Stimulated activated CD4-positive, alpha-beta T cell treated with anti-CD3 and anti-CD28 coated beads, Interleukin-2, amount 100 ng/mL, for 24 hours (primary cell): ENCODE measurements around the gene OR2AP1.
"Not testable (repeated sequence)": the region's sequence is repeated elsewhere in the genome, so short reads cannot be mapped to it uniquely, and the experiment has no call there.

Source experiments
- DNase-seq, 2 donors: peaks; one replicate each; pipeline ENCODE4 v3.0.0-alpha.2; 2020

The OR2AP1 gene

GRCh38 chr12:55572168-55572567 lies at the start of gene OR2AP1:
Gene OR2AP1 (plus strand): TSS chr12:55572468. CDS start chr12:55574415, 1,947 bp downstream.
- DNase-seq = no peak

GRCh38 chr12:55548235-55548634 lies 24.0 kb upstream of the OR2AP1 start:
- DNase-seq = not testable (repeated sequence)

- no peak for DNase-seq
Measured at GRCh38 chr12:55548756-55549155, 23.5 kb upstream of the OR2AP1 start.

DNA sequence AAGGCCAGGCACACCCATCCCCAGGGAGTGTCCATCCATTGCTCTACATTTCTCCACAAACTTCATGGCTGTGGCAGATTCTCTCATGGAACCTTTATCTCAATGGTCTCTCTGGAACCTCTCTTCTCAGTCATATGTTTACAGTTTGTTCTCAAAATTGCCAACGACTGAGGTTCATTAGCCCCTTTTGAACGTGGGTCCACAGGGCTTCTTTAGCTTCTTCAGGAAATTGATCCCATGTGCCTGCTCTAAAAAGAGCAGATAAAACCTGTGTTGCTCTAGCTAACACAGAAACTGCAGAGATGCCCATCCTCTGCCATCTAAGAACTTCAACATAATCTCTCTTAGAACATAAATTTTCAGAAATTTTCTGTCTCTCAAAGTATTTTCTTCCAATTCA lies 23.0 kb upstream of the OR2AP1 start, which contains the start of gene OR6C4:
OR6C4 (plus strand) TSS at position 301 of the 400 bp plus-strand sequence. CDS start 1,625 bp downstream, outside the sequence.
- no peak for DNase-seq

- DNase-seq = no peak
Measured at GRCh38 chr12:55554296-55554695, 18.0 kb upstream of the OR2AP1 start.

DNA sequence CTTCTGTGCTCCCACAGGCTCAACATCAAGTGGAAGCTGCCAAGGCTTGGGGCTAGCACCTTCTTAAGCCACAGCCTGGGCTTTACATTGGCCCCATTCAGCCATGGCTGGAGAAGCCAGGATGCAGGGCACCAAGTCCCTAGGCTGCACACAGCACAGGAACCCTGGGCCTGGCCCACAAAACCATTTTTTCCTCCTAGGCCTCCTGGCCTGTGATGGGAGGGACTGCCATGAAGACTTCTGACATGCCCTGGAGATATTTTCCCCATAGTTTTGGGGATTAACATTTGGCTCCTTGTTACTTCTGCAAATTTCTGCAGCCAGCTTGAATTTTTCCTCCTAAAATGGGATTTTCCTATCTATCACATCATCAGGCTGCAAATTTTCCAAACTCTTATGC lies 2.2 kb upstream of the OR2AP1 start:
- DNase-seq = not testable (repeated sequence)

DNA sequence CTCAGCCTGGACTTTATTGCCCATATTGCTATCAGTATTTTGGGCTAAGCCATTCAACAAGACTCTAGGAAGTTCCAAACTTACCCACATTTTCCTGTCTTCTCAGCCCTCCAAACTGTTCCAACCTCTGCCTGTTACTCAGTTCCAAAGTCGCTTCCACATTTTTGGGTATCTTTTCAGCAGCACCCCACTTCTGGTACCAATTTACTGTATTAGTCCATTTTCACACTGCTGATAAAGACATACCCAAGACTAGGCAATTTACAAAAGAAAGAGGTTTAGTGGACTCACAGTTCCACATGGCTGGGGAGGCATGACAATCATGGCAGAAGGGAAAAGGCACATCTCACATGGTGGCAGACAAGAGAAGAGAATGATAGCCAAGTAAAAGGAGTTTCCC lies 1.6 kb upstream of the OR2AP1 start:
- DNase-seq = not testable (repeated sequence)

- no peak for DNase-seq
Measured at GRCh38 chr12:55582066-55582465, 9.8 kb downstream of the OR2AP1 start.

DNA sequence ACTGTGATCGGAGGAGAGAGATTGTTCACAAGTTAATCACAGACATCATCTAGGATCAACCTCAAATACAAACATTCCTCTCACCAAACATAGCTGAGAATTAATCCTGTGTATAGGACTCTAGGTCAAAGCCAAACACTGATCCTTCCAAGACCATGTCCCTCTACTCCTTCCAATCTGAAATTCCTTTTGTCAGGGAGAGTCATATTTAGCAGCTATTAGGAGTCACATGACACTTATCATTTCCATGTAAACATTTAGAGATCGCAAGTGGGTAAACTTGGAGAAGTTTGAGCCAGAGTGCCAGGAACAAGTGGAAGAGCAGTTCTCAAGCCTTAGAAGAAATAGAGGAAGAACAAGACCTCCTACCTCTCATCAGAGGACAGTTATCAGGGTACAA lies 13.5 kb downstream of the OR2AP1 start:
- no peak for DNase-seq

DNA sequence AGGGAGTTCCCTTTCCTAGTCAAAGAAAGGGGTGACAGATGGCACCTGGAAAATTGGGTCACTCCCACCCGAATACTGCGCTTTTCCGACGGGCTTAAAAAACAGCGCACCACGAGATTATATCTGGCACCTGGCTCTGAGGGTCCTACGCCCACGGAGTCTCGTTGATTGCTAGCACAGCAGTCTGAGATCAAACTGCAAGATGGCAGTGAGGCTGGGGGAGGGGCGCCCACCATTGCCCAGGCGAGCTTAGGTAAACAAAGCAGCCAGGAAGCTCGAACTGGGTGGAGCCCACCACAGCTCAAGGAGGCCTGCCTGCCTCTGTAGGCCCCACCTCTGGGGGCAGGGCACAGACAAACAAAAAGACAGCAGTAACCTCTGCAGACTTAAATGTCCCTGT lies 17.9 kb downstream of the OR2AP1 start:
- not testable (repeated sequence) for DNase-seq

DNA sequence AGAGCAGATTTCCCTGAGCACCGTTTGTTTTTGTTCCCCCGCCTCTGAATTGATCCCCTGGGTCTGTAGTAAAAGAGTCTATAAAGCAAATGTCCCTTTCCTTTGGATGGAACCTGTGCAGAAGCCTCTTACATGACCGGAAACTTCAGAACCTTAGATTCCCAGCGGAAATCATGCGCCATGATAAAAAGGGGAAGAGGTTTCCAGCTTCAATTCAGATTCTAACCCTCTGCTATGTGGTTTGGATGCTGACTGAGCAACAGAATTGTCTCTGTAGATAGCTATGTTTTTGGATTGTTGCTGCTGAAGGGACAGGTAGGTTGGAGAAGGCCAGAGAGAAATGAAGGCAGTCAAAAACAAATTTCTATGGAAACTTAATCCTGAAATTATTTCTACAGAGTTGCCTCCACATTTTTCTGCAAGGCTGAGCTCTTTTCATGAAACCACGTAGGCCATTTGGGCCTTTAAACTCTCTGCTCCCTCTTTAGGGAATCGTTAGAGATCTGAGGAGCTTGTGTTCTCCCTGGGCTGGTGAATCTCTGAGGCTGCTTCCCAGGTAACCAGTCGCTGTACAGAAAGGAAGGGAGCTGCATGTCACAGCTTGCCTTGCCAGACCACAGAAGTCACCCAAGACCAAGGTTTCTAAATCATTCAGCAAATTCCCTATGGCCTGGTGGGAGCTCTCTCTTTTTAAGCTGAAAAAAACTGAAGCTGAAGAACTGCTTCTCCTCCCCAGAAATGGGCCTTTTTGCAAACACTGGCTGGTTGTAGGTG lies 35.7 kb downstream of the OR2AP1 start:
- DNase-seq = no peak

DNA sequence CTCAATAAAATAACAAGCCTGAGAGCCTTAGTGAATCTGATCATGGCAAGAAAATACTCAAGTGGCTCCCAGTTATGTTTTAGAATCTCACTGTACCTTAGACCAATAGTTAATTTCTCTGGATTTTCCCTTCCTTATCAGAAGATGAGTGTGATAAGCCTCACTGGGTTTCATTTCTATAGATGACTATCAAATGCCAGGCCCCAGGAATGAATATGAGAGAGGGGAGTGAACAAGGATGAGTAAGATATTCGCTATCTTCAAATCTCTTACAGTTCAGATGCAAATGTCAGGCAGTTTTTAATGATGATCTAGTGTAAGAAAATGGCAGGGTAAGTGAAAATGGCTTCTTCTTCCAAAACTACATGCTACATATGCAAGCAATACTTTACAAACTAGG lies 38.3 kb downstream of the OR2AP1 start:
- no peak for DNase-seq

DNA sequence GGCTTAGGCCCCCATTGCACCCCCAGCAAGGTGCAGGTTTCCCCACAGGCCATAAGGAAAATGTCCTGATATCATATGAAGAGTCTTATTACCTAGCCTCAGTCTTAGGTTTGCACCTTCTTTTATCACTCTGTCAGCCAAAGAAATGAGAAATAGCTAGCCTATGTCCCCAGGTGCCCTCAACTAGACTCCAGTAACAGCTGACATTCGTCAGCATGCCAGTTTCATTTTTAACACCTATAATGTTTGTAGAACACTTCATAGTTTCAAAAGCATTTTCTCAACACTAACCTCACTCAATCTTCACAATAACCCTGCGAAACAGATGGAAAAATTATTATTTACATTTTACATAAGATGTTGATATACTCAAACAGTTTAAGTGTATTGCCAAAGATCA lies 40.4 kb downstream of the OR2AP1 start:
- DNase-seq = no peak

- no peak for DNase-seq
Measured at GRCh38 chr12:55614764-55615163, 42.5 kb downstream of the OR2AP1 start.

DNA sequence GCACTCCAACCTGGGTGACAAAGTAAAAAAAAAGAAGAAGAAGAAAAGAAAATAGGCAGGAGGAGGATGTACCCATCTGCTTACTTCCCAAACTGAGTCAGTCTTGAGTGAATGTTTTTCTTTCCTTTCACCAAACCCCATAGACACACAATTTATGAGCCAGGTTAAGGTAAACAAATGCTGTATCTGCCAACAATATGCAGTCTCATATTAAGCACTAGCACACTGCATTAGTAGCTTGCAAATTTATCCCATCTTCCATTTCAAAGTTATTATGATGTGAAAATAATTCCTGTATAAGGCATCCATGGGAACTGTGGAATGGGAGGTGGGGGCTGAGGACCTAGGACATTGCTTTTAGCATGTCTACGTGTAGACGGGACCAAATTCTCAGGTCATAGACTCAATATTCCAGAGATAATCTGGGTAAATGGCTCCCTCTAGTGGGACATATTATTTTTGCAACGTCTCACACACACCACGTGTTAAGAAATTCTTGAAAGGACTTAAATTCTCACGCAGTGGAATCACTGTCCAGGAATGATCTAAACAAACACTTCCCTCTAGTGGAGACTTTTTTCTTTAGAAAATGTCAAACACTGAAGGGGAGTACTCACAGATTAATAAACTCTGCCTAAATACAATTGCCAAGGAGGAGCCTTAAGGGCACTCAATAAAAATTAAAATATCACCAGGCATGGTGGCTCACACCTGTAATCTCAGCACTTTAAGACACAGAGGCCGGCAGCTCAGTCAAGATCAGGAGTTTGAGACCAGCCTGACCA lies 47.3 kb downstream of the OR2AP1 start:
- DNase-seq = peak in 1 of 2 donors; percentile 53

DNA sequence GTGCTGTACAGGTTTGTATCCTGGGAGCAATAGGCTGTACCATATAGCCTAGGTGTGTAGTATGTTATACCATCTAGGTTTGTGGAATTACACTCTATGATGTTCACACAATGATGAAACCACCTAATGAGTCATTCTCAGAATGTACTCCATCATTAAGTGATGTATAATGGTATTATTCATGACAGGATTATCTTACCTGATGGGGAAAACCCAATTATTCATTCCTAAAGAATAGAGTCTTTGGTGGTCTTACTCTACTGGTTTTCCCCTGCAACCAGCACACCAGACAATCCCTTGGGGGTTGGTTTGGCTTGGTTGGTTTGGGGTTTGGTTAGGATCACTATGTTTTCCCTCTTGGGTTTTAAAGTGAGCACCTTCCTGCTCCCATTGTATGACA lies 51.8 kb downstream of the OR2AP1 start:
- DNase-seq = peak in 1 of 2 donors; percentile 31
